Measurements from ENCODE around the gene CANX.

Gene CANX

GRCh38 chr5:179779826-179780225 is 81.1 kb downstream of the CANX start:
- no peak for DNase-seq

- DNase-seq, result peak; percentile 59
These were observed 81.6 kb downstream of the CANX start for GRCh38 chr5:179780362-179780761.

All from SHP77 (cell line).